SK-N-SH (cell line): ENCODE results near the gene EEA1. TPM values are rescaled to one million over a fixed set of nuclear protein-coding genes. Genes with fewer than 3 reads are reported as not detected.

Experiments used
- CTCF ChIA-PET: fragments of 300-600, 350-600 bp; formaldehyde crosslinking; extraction: SDS; loops from one replicate; lab custom pipeline; 2021; lab: Yijun Ruan, JAX
- POLR2A ChIA-PET: fragments of 350-600 bp; sonication (Branson Sonifier 250); formaldehyde crosslinking; extraction: SDS; loops from one replicate; lab custom pipeline; 2020; ENCODE audit warnings: antibody characterized with exemption, inconsistent platforms; lab: Yijun Ruan, JAX
- DNase-seq: peaks from one replicate; pipeline ENCODE4 v3.0.0; 2012
- H2AFZ ChIP-seq: fragments of 200-600 bp; sonication (generic); 2 replicates; pipeline ENCODE4 v1.8.1; 2016; ENCODE audit warnings: antibody characterized with exemption, mild to moderate bottlenecking, low read depth
- H3F3A ChIP-seq: fragments of 200-600 bp; sonication (generic); replicated peaks from 2 replicates; pipeline ENCODE3; 2016; ENCODE audit warnings: antibody characterized with exemption, mild to moderate bottlenecking; ENCODE audit not compliant: insufficient read depth
- H3K27ac ChIP-seq, 2 experiments: fragments of 200-500 bp in 1 of 2; fragments of 200-600 bp in 1 of 2; sonication (Bioruptor generic) in 1 of 2; sonication (generic), shearing (Covaris generic) in 1 of 2; 2 replicates each; pipeline versions ENCODE4 v1.5.1 to v1.6.1; 2014 to 2016; ENCODE audit warnings: low read depth in 2 of 2, inconsistent platforms in 1 of 2, low read length in 1 of 2, mild to moderate bottlenecking in 1 of 2, mixed read lengths in 1 of 2
- H3K27me3 ChIP-seq: fragments of 200-600 bp; sonication (generic), shearing (Covaris generic); 2 replicates; pipeline ENCODE4 v1.6.1; 2016; ENCODE audit warnings: mixed run types; ENCODE audit not compliant: insufficient read depth
- H3K36me3 ChIP-seq, 2 experiments: fragments of 200-500 bp in 1 of 2; fragments of 200-600 bp in 1 of 2; sonication (Bioruptor generic) in 1 of 2; sonication (generic) in 1 of 2; replicated peaks in 1 of 2; 2 replicates each; pipeline versions ENCODE3 to v1.5.1; 2014 to 2016; ENCODE audit warnings: low read length in 1 of 2, mild to moderate bottlenecking in 1 of 2; ENCODE audit not compliant: insufficient read depth in 2 of 2, control insufficient read depth in 1 of 2
- H3K4me1 ChIP-seq, 2 experiments: fragments of 200-500 bp in 1 of 2; fragments of 200-600 bp in 1 of 2; sonication (Bioruptor generic) in 1 of 2; sonication (generic), shearing (Covaris generic) in 1 of 2; 2 replicates each; pipeline versions ENCODE4 v1.5.1 to v1.6.1; 2014 to 2016; ENCODE audit warnings: low read depth in 1 of 2, low read length in 1 of 2, mixed run types in 1 of 2; ENCODE audit not compliant: insufficient read depth in 2 of 2, control insufficient read depth in 1 of 2
- H3K4me2 ChIP-seq: fragments of 200-600 bp; sonication (generic), shearing (Covaris generic); 2 replicates; pipeline ENCODE4 v1.6.1; 2017; ENCODE audit warnings: mixed run types
- H3K4me3 ChIP-seq, 2 experiments: fragments of 200-500 bp in 1 of 2; fragments of 200-600 bp in 1 of 2; sonication (Bioruptor generic) in 1 of 2; sonication (generic), shearing (Covaris generic) in 1 of 2; 2 replicates each; pipeline versions ENCODE4 v1.5.1 to v1.8.1; 2014 to 2016; ENCODE audit warnings: low read depth in 2 of 2, inconsistent platforms in 1 of 2, low read length in 1 of 2, mild to moderate bottlenecking in 1 of 2, mixed read lengths in 1 of 2, moderate library complexity in 1 of 2
- H3K79me2 ChIP-seq: fragments of 200-600 bp; sonication (generic); 2 replicates; pipeline ENCODE4 v1.8.1; 2017; ENCODE audit warnings: mild to moderate bottlenecking; ENCODE audit not compliant: insufficient read depth
- H3K9ac ChIP-seq: fragments of 200-600 bp; sonication (generic); 2 replicates; pipeline ENCODE4 v1.6.1; 2017; ENCODE audit warnings: mixed run types
- H3K9me2 ChIP-seq: fragments of 200-600 bp; sonication (generic); 2 replicates; pipeline ENCODE4 v1.6.1; 2017; ENCODE audit warnings: mixed run types
- H3K9me3 ChIP-seq: fragments of 200-600 bp; sonication (generic); 2 replicates; pipeline ENCODE4 v1.6.1; 2017; ENCODE audit warnings: mixed run types, mild to moderate bottlenecking, moderate library complexity
- H4K20me1 ChIP-seq: fragments of 200-600 bp; sonication (generic); 2 replicates; pipeline ENCODE4 v1.6.1; 2017; ENCODE audit warnings: mild to moderate bottlenecking, mixed run types; ENCODE audit not compliant: insufficient read depth
- ELF1 ChIP-seq: IDR thresholded peaks from 2 replicates; pipeline ENCODE4 v1.4.0; 2012
- EP300 ChIP-seq, 2 experiments: IDR thresholded peaks; 2 replicates each; pipeline versions ENCODE4 v1.4.0 to v1.6.1; 2012; ENCODE audit warnings: borderline replicate concordance in 1 of 2, low read depth in 1 of 2, low read length in 1 of 2
- FOXJ3 ChIP-seq: sonication (generic); formaldehyde crosslinking; IDR thresholded peaks from 2 replicates; pipeline ENCODE4 v1.5.1; 2020; ENCODE audit warnings: mild to moderate bottlenecking, missing genetic modification reagents
- GABPA ChIP-seq: IDR thresholded peaks from 2 replicates; pipeline ENCODE4 v1.4.0; 2012; ENCODE audit warnings: low read depth, mild to moderate bottlenecking
- MAX ChIP-seq: IDR thresholded peaks from 2 replicates; pipeline ENCODE4 v1.4.0; 2012; ENCODE audit warnings: low read depth
- MEF2A ChIP-seq: IDR thresholded peaks from 2 replicates; pipeline ENCODE4 v1.4.0; 2012; ENCODE audit warnings: low read depth, borderline replicate concordance
- MXI1 ChIP-seq: IDR thresholded peaks from 2 replicates; pipeline ENCODE4 v1.6.1; 2012; ENCODE audit warnings: mild to moderate bottlenecking, low read depth, low read length, improper control_type of control experiment
- NRF1 ChIP-seq: IDR thresholded peaks from 2 replicates; pipeline ENCODE4 v1.6.1; 2012; ENCODE audit warnings: low read depth, mild to moderate bottlenecking, low read length
- RAD21 ChIP-seq: IDR thresholded peaks from 2 replicates; pipeline ENCODE4 v1.6.1; 2012; ENCODE audit warnings: mild to moderate bottlenecking, low read length
- TAF1 ChIP-seq: IDR thresholded peaks from 2 replicates; pipeline ENCODE4 v1.6.1; 2012; ENCODE audit warnings: low read depth, mild to moderate bottlenecking, low read length, moderate library complexity, borderline replicate concordance
- USF1 ChIP-seq: IDR thresholded peaks from 2 replicates; pipeline ENCODE4 v1.4.0; 2012; ENCODE audit warnings: low read depth, borderline replicate concordance
- YY1 ChIP-seq: IDR thresholded peaks from 2 replicates; pipeline ENCODE4 v1.4.0; 2012; ENCODE audit warnings: low read depth, mild to moderate bottlenecking
- WGBS: methylation state at CpG from one replicate; pipeline ENCODE4 v1.1.6; 2017; ENCODE audit warnings: low lambda C conversion rate; 5-methylcytosine and 5-hydroxymethylcytosine counted together
- polyA plus RNA-seq, 3 experiments: library from polyadenylated mRNA; depleted of rRNA; stranded (reverse); fragments of >200 nt; gene quantifications; 2 replicates each; pipeline ENCODE4 v1.2.3, GENCODE V29; 2012
- TF ChIP-seq, protein P1 (sequence below): IDR thresholded peaks from 2 replicates; pipeline ENCODE4 v1.6.1; 2012; ENCODE audit warnings: mild to moderate bottlenecking, low read depth, low read length, moderate library complexity
- TF ChIP-seq, protein P2 (sequence below): fragments of 150-350 bp; IDR thresholded peaks from 2 replicates; pipeline ENCODE4 v1.6.1; 2017; ENCODE audit warnings: antibody characterized with exemption, low read length, low read depth, borderline replicate concordance
- TF ChIP-seq, protein P3 (sequence below): IDR thresholded peaks from 2 replicates; pipeline ENCODE4 v1.4.0; 2012; ENCODE audit warnings: low read depth, borderline replicate concordance

Gene EEA1
- polyA plus RNA-seq, 1 of the 3 experiments (the other 2 are of a cell fraction), result 1.5 TPM

DNA sequence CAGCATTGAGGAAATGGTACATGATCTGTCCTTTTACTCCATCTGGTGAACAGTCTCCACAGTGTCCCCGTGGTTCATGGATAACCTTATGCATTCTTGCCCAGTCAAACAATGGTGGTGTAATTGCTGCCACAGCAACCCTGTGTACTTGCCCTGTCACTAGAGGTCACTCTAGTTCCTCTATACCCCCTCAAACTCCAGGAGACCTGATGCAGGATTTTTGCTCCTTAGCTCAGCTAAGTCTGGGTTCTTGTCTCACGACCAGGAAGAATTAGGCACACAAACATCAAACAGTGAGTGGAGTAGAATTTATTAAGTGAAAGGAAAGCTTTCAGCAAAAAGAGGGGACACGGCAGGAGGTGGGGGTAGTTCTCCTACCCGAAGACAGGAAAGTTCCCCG is 24.7 kb upstream of the EEA1 start (continued):
- TF ChIP-seq, protein P1, sequence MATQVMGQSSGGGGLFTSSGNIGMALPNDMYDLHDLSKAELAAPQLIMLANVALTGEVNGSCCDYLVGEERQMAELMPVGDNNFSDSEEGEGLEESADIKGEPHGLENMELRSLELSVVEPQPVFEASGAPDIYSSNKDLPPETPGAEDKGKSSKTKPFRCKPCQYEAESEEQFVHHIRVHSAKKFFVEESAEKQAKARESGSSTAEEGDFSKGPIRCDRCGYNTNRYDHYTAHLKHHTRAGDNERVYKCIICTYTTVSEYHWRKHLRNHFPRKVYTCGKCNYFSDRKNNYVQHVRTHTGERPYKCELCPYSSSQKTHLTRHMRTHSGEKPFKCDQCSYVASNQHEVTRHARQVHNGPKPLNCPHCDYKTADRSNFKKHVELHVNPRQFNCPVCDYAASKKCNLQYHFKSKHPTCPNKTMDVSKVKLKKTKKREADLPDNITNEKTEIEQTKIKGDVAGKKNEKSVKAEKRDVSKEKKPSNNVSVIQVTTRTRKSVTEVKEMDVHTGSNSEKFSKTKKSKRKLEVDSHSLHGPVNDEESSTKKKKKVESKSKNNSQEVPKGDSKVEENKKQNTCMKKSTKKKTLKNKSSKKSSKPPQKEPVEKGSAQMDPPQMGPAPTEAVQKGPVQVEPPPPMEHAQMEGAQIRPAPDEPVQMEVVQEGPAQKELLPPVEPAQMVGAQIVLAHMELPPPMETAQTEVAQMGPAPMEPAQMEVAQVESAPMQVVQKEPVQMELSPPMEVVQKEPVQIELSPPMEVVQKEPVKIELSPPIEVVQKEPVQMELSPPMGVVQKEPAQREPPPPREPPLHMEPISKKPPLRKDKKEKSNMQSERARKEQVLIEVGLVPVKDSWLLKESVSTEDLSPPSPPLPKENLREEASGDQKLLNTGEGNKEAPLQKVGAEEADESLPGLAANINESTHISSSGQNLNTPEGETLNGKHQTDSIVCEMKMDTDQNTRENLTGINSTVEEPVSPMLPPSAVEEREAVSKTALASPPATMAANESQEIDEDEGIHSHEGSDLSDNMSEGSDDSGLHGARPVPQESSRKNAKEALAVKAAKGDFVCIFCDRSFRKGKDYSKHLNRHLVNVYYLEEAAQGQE, result no peak
- TF ChIP-seq TAF1 (no peak), EP300 (IDR thresholded peaks at IDR 0.05; ENCODE audit: borderline replicate concordance in 1 of 2, low read depth in 1 of 2, low read length in 1 of 2) (no peak), ELF1 (no peak), MEF2A (no peak), RAD21 (no peak)
- TF ChIP-seq, protein P2, sequence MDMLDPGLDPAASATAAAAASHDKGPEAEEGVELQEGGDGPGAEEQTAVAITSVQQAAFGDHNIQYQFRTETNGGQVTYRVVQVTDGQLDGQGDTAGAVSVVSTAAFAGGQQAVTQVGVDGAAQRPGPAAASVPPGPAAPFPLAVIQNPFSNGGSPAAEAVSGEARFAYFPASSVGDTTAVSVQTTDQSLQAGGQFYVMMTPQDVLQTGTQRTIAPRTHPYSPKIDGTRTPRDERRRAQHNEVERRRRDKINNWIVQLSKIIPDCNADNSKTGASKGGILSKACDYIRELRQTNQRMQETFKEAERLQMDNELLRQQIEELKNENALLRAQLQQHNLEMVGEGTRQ, result no peak

GRCh38 chr12:92952394-92952793 is 23.3 kb upstream of the EEA1 start:
- no peaks in the 10 kb centered on the region for H4K20me1 ChIP-seq
- no peaks in the 10 kb centered on the region for H3K4me1 ChIP-seq
- no peak overlapping the region for H3K27ac ChIP-seq
- peaks cover 3% of the 10 kb centered on the region; the same call in 1 of the 2 replicates for H3K9me3 ChIP-seq
- no peak for DNase-seq
- CTCF ChIA-PET, result no interaction called here
- H3K9me2 ChIP-seq, result no peaks in the 10 kb centered on the region
- H2AFZ ChIP-seq, result no peak overlapping the region
- POLR2A ChIA-PET, result no interaction called here
- no peak overlapping the region for H3K9ac ChIP-seq
- H3K79me2 ChIP-seq, result no peaks in the 10 kb centered on the region
- no peak overlapping the region for H3K4me3 ChIP-seq
- no peaks in the 10 kb centered on the region for H3K36me3 ChIP-seq
- 77% methylated on average over 7 of the region's 7 CpGs for WGBS
- H3K27me3 ChIP-seq, result no peaks in the 10 kb centered on the region
- H3F3A ChIP-seq, result peaks cover 7% of the 10 kb centered on the region
- TF ChIP-seq GABPA (no peak), EP300 (IDR thresholded peaks at IDR 0.05; ENCODE audit: borderline replicate concordance in 1 of 2, low read depth in 1 of 2, low read length in 1 of 2) (no peak), MAX (no peak), FOXJ3 (CRISPR knock-in tag) (no peak), USF1 (no peak), MXI1 (no peak), YY1 (no peak), NRF1 (no peak)
- TF ChIP-seq, protein P3, sequence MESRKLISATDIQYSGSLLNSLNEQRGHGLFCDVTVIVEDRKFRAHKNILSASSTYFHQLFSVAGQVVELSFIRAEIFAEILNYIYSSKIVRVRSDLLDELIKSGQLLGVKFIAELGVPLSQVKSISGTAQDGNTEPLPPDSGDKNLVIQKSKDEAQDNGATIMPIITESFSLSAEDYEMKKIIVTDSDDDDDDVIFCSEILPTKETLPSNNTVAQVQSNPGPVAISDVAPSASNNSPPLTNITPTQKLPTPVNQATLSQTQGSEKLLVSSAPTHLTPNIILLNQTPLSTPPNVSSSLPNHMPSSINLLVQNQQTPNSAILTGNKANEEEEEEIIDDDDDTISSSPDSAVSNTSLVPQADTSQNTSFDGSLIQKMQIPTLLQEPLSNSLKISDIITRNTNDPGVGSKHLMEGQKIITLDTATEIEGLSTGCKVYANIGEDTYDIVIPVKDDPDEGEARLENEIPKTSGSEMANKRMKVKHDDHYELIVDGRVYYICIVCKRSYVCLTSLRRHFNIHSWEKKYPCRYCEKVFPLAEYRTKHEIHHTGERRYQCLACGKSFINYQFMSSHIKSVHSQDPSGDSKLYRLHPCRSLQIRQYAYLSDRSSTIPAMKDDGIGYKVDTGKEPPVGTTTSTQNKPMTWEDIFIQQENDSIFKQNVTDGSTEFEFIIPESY, result no peak
- TF ChIP-seq, protein P2, result no peak
- no peak overlapping the region for H3K4me2 ChIP-seq
